Measurements from ENCODE around the gene SYT1. TPM values are rescaled to one million over a fixed set of nuclear protein-coding genes. Genes with fewer than 3 reads are reported as not detected.

SYT1 gene
- total and polyA plus RNA-seq, 2 of the 4 experiments (the other 2 are of a cell fraction), result 2.8 to 3.0 TPM

DNA sequence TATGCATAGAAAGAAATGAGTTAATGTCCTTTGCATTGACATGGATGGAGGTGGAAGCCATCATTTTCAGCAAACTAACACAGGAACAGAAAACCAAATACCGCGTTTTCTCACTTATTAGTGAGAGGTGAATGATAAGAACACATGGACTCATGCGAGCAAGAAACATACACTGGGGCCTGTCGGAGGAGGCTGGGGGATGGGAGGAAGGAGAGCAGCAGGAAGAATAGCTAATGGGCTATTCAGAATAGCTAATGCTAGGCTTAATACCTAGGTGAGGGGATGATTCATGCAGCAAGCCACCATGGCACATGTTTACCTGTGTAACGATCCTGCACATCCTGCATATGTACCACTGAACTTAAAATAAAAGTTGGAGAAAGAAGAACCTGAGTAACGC, 29.1 kb upstream of the SYT1 start:
- dilution Hi-C loops (cut with HindIII; ENCODE audit: low sequenced_read_pairs, unreplicated experiment), result no loop called here
- CTCF ChIA-PET, result no interaction called here

More for the DNA sequence above, 29.1 kb upstream of the SYT1 start:
- DNase-seq (no peak), ATAC-seq (ENCODE audit: low read depth) (no peak)
- H3K4me1 ChIP-seq (ENCODE audit: control insufficient read depth, insufficient read depth, low read length), result no peaks in the 10 kb centered on the region
- no peak overlapping the region for H3K4me3 ChIP-seq (ENCODE audit: insufficient read depth, low read depth, low read length)
- H3K9ac ChIP-seq (ENCODE audit: low read depth, low read length), result no peak overlapping the region
- TF ChIP-seq POLR2A (IDR thresholded peaks at IDR 0.05; ENCODE audit: low read depth, low read length) (no peak), SMC3 (IDR thresholded peaks at IDR 0.05; ENCODE audit: low read depth, low read length) (no peak), RFX5 (IDR thresholded peaks at IDR 0.05; ENCODE audit: low read depth, low read length) (no peak), ELK1 (IDR thresholded peaks at IDR 0.05; ENCODE audit: borderline replicate concordance, low read depth, low read length) (no peak), BHLHE40 (IDR thresholded peaks at IDR 0.05; ENCODE audit: low read depth, low read length) (no peak), RCOR1 (IDR thresholded peaks at IDR 0.05; ENCODE audit: insufficient replicate concordance, low read length) (no peak), MAZ (IDR thresholded peaks at IDR 0.05; ENCODE audit: borderline replicate concordance, low read depth, low read length) (no peak), CEBPB (IDR thresholded peaks at IDR 0.05; ENCODE audit: low read depth, low read length) (no peak), FOS (IDR thresholded peaks at IDR 0.05; ENCODE audit: low read depth, low read length) (no peak), RAD21 (IDR thresholded peaks at IDR 0.05; ENCODE audit: low read length) (no peak), CHD1 (IDR thresholded peaks at IDR 0.05; ENCODE audit: low read depth, low read length) (no peak), NFE2L2 (IDR thresholded peaks at IDR 0.05; ENCODE audit: low read depth, low read length) (no peak), MAFK (IDR thresholded peaks at IDR 0.05; ENCODE audit: low read depth, low read length) (no peak), MXI1 (IDR thresholded peaks at IDR 0.05; ENCODE audit: borderline replicate concordance, low read depth, low read length) (no peak)
- TF ChIP-seq, protein P1, sequence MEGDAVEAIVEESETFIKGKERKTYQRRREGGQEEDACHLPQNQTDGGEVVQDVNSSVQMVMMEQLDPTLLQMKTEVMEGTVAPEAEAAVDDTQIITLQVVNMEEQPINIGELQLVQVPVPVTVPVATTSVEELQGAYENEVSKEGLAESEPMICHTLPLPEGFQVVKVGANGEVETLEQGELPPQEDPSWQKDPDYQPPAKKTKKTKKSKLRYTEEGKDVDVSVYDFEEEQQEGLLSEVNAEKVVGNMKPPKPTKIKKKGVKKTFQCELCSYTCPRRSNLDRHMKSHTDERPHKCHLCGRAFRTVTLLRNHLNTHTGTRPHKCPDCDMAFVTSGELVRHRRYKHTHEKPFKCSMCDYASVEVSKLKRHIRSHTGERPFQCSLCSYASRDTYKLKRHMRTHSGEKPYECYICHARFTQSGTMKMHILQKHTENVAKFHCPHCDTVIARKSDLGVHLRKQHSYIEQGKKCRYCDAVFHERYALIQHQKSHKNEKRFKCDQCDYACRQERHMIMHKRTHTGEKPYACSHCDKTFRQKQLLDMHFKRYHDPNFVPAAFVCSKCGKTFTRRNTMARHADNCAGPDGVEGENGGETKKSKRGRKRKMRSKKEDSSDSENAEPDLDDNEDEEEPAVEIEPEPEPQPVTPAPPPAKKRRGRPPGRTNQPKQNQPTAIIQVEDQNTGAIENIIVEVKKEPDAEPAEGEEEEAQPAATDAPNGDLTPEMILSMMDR (conservative IDR thresholded peaks at IDR 0.05; ENCODE audit: low read depth, low read length), result no peak
- TF ChIP-seq, protein P2, sequence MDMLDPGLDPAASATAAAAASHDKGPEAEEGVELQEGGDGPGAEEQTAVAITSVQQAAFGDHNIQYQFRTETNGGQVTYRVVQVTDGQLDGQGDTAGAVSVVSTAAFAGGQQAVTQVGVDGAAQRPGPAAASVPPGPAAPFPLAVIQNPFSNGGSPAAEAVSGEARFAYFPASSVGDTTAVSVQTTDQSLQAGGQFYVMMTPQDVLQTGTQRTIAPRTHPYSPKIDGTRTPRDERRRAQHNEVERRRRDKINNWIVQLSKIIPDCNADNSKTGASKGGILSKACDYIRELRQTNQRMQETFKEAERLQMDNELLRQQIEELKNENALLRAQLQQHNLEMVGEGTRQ (IDR thresholded peaks at IDR 0.05; ENCODE audit: low read depth, low read length), result no peak
- H3K9me3 ChIP-seq (ENCODE audit: control insufficient read depth, insufficient read depth, low read length), result no peaks in the 10 kb centered on the region
- H3K27me3 ChIP-seq (ENCODE audit: control insufficient read depth, insufficient read depth, low read length), result no peaks in the 10 kb centered on the region
- H3K4me2 ChIP-seq (ENCODE audit: low read depth, low read length), result no peak overlapping the region
- no peak overlapping the region for H3K27ac ChIP-seq (ENCODE audit: insufficient read depth, low read length)
- H4K91ac ChIP-seq (ENCODE audit: insufficient read depth, low read depth, low read length), result no peak overlapping the region
- no peak overlapping the region for H3K56ac ChIP-seq (ENCODE audit: extremely low read depth, insufficient read depth, low read length)
- H4K8ac ChIP-seq (ENCODE audit: low read depth in 2 of 2, low read length in 2 of 2), result no peak overlapping the region
- H3K4ac ChIP-seq (ENCODE audit: low read depth, low read length), result no peak overlapping the region
- no peak overlapping the region for H2AFZ ChIP-seq (replicated peaks; ENCODE audit: low read length, poor library complexity)
- no peak overlapping the region for H3K14ac ChIP-seq (replicated peaks; ENCODE audit: low read depth, low read length)
- intact Hi-C loops (cut with micrococcal nuclease), result no loop called here
- H3K9me1 ChIP-seq (ENCODE audit: insufficient read depth, low read length), result no peaks in the 10 kb centered on the region
- no peak overlapping the region for H2BK20ac ChIP-seq (ENCODE audit: low read depth, low read length)
- in situ Hi-C loops (cut with MboI; ENCODE audit: low sequenced_read_pairs), result no loop called here
- no peaks in the 10 kb centered on the region for H3K36me3 ChIP-seq (ENCODE audit: control insufficient read depth, insufficient read depth, low read length)
- H2BK15ac ChIP-seq (ENCODE audit: low read depth, low read length), result no peak overlapping the region
- H2BK120ac ChIP-seq (ENCODE audit: low read depth, low read length), result no peak overlapping the region
- H3K23ac ChIP-seq (ENCODE audit: low read depth, low read length), result no peak overlapping the region
- H2AK9ac ChIP-seq (replicated peaks; ENCODE audit: low read depth, low read length, poor library complexity), result no peak overlapping the region
- H2AK5ac ChIP-seq (ENCODE audit: low read depth, low read length), result no peak overlapping the region
- no peak overlapping the region for H2BK5ac ChIP-seq (ENCODE audit: low read depth, low read length, poor library complexity, severe bottlenecking)
- no TSS peak for BruUV-seq (replicated peaks)
- WGBS, 2 experiments (ENCODE audit: extremely low coverage in 2 of 2, insufficient read length in 1 of 2), result 100% methylated on average over 2 of the region's 6 CpGs; no CpG with 5 or more reads in 1 of the 2 experiments
- no peak overlapping the region for H4K5ac ChIP-seq (ENCODE audit: low read depth, low read length)
- no peaks in the 10 kb centered on the region for H4K20me1 ChIP-seq (ENCODE audit: insufficient read depth, low read length)
- POLR2A ChIA-PET (ENCODE audit: unreplicated experiment), result no interaction called here
- H3K18ac ChIP-seq (ENCODE audit: low read depth, low read length), result no peak overlapping the region
- H3K79me1 ChIP-seq (ENCODE audit: low read depth in 1 of 2, low read length in 2 of 2), result no peaks in the 10 kb centered on the region
